Hematopoietic multipotent progenitor cell treated with erythropoietin and hydrocortisone succinate and interleukin-3 and kit ligand, for 6 days (in vitro differentiated cells): ENCODE measurements around the gene EFCAB11.
A peak's percentile ranks its signal among the peaks of the same experiment; 100 is the strongest.

Experiments
- DNase-seq: peaks from one replicate; pipeline ENCODE4 v3.0.0-alpha.2; 2015

Gene EFCAB11, protein sequence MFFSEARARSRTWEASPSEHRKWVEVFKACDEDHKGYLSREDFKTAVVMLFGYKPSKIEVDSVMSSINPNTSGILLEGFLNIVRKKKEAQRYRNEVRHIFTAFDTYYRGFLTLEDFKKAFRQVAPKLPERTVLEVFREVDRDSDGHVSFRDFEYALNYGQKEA

DNA sequence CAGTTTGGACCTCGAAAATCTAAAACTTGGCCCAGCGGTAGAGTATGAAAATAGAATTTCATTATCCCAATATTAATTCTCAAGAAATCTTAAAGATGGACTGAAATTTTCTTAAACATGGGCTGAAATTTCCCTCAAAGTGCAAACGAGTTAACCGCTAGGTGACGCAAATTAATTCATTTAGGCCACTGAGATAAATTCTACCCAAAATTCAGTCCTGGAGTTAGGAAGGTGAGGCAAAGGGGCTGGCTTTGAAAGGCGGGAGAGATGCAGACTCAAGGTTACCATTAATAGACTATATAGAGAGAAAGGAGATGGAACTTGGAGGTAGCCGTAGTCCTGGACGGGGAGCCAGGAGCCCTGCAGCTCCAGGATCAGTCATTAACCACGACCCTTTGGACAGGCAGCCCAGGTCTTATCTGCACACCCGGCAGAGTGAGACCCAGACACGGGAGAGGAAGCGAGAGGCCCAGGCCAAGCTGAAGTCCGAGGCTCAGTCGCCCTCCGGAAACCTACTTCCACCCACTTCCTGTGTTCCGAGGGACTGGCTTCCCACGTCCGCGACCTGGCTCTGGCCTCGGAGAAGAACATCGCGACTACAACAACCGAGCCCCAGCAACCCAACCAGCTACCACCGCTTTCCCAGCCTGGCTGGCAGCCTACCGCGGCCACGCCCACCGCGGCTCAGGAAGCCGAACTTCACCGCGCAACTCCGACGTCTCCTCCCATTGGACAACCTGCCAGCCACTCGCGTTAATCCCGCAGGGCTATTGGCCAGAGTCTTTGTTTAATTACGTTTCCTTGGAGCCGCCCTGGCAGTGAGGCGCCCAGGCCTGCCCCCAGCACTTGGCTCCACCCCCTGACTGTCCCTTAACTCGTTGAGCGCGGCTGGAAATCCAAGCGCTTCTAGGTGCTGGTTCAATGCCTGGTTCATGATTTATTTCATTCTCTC lies at the start of gene EFCAB11:
Gene EFCAB11, minus strand, starts transcription at position 661 of the 952 bp plus-strand sequence. Its CDS starts 70 bp downstream, at position 591.
- DNase-seq = peak; percentile 99

DNA sequence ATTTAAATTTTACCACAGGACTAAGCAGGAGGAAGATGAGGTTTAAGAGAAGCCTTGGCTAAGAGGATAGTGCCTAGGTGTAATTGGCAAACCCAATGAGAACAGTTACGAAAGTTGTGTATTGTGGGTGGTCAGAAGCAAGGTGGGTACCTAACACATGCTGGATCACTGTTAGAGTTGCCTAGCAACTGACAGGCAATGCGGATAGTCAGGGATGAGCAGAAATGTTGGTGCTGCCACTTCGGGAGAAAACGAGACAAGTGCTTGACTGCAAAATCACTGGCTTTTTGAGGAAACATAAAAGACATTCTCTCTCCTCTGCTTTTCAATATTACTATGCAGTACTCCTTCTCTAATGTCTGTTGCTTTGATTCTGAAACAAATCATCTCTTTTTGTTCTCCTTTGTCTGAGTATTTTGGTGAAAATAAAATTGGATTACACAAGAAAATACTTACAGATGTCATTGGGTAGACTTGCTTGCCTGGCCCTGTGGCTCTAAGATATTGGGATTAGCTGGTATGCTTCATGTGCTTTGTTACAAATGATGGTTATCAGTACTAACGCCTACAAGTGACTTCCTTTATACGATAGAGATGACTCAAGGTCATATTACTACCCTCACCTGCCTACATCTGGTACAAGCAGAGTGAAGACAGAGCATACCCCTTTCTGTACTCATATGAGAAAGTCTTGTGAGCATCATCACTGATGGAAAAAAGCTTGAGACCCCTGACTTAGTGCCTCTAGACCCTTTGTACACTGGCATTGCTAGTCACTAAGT lies 49.2 kb upstream of the EFCAB11 start:
- peak; percentile 3 for DNase-seq

DNA sequence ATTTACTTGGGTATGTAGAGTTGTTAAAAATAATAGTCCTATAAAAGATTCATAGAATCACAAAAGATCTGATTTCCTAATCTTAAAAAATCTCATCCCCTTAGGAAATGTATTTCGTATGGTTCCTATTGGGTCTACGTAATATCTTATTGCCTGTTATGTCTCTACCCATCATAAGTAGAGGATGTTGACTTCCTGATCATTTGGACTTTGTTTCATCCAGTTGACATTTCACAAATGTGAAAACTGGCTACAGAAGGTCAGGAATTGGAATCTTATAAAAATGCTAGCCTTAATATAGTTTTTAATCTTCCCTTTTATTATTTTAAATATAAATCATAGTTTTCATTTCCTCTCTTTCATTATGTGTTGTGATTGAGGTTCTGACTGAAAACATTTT lies 46.4 kb upstream of the EFCAB11 start:
- DNase-seq = no peak

DNA sequence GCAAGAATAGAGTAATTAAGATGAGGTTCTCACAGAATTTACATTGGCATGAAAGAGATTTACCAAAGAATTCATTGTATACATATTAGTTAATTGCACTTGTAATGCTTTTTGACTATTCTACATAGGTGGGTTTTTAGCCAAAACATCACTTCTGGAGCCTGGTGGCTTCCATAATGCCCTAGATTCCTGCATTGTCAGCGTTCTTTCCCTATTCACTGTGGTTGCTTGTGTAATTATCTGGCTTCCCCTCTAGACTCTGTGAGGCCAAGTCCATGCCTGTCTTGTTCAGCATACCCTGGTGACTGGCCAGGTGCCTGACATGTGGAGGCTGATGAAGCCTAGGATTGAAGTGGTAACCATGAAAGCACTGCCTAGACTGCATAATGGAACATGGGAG lies 42.4 kb upstream of the EFCAB11 start:
- no peak for DNase-seq

DNA sequence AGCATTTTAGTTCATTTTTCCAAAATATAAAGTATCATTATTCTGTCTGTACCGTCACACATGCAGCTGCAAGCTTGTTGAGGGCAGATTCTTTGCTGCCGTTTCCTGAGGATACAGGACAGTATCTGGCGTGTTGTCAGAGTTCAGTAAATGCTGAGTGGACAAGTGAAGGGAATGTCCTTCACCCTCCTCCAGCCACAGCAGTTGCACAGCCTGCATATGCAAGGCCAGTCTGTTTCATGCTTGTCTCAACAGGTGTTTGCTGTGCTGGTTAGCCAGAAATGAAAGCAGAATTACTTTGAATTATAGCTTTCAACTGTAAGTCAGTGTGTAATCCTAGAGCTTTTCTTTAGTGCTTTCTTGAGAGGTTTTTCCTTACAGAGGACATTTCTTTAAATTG lies 37.7 kb upstream of the EFCAB11 start:
- no peak for DNase-seq

DNA sequence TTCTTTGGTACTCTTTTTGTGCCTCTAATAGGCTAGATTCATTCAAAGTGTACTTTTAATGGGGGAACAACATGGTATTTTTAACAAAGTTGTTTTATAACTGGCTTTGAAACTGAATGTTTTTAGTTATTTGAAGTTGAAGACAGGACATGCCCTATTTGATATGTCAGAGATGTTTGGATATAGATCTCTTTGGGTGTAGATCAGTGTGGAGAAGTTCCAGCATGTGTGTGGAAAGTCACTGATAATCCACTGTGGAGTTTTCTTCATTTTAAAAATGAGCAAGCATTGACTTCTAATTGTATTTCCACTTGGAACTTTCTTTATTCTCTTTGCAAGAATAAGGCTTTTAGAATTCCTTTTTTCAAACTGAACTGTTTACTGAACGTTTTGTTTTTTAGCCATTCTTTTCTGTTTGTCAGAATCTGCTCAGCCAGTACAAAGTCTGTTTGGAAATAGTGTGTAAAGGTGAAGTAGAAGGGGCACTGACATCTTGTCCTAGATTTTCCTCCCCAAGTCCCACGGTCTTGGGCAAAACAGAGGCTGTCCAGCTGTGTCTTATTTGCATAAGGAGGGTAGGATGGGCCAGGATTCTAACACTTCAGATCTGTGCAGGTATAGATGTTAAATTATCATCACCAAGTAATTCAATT lies 36.2 kb upstream of the EFCAB11 start:
- DNase-seq = no peak

DNA sequence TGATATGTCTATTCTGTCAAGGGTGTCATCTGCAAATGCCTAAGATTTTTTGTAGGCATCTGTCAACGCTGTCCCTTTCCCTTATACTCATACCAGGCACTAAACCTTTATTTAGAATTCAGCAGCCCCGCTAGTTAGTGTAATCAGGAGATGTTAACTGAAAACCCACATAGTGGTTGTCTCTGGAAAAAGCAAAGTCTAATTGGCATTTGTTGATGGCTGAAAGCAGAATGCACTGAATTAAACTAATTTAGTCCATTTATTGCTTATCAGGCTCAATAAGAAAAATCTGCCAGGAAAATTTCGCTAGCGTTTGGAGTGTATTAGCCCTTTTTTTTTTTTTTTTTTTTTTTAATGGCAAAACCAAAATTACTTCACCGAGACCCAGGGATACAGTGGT lies 35.7 kb upstream of the EFCAB11 start:
- no peak for DNase-seq

DNA sequence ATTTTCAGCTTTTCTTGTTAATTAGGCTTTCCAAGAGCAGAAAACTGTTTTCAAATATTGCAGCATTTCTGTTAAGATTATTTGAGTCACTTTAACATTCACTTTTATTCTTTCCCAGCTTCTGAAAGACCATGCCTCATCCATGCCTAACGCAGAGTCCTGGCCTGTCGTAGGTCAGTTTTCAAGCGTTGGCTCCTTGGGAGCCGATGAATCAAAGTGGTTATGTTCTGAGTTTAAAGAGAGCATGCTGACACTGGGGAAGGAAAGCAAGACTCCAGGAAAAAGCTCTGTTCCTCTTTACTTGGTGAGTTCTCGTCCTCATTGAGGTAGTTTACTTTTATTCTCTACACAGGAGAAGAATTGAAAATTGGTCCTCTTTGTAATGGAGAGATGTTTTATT lies 34.3 kb upstream of the EFCAB11 start:
- no peak for DNase-seq

DNA sequence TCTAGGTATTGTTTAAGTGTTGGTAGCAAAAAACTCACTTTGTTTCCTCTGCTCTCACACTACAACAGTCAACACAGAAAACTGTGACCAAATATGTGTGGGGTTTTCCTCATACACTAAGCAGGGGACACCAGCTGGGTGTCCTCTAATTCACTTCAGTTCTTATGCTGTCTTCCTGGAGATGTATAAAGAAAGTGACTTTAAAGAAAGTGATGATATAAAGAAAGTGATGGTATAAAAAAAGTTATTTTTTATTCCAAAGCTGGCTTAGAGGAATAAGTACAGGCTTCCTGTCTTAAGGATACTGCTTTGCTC lies 32.6 kb upstream of the EFCAB11 start:
- no peak for DNase-seq

DNA sequence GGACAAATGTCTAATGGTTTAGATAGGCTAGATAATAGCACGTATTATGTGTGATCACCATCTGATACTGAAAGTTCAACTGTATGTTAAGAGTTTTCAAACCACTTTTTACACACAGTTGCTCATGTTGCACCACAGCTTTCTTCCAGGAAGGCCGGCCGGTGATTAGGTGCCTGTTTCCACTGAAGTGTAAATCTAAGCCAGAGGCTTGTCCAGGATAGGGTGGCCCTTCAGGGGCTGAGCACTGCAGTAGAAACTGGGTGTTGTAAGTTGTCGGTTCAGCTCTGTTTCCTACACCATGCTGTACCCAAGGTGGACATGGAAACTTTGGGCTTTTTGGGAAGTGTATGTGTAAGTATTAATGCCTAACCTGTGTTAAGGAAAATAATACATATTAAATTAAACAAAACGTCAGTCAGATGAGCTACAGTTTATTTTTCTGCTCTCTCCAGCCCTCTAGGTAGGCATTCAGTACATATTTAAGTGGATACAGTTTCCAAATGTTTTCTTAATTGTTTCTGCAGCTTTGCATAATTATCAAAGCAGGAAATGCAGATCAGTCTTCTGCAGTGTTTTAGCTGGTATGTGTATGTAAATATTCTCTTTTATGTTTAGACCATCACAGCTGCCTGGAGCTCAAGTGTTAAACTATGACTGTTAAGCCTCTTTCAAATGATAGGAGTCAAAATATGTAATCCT lies 32.1 kb upstream of the EFCAB11 start:
- DNase-seq = no peak

DNA sequence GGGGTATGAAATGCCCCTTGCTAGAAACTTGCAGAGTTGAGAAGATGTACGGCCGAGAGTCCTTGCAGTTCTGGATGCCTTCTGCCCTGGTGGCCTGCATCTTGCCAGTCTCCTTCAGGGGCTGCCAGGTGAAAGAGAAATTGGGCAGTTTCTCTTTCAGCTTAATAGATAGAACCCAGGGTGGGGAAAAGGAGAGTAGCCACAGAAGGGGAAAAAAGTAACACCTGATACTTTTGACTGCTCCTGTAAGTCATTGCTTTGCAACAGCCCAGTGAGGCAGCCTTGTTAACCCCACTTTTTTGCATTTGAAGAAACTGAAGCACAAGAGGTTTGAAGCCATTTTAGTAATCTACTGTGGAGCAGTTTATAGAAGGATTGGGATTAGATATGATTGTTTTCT lies 28.8 kb upstream of the EFCAB11 start:
- DNase-seq = no peak

DNA sequence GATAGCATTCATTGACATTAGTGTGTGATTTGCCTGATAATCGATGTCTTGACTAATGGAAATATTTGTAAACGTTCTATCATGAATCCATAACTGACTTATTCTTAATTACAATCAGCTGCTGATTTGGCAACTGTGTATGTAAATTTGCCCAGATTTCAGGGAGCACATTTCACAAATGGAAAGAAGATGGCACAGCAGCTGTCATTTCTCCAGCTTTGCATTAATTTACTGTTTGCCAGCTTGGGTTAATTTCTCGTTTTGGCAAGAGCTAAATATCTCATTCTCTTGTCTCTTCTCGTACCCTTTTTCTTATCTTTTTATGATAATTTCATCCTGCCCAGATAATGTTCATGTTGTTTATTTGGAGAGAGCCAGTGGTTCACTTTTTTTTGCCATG lies 24.1 kb upstream of the EFCAB11 start:
- no peak for DNase-seq

DNA sequence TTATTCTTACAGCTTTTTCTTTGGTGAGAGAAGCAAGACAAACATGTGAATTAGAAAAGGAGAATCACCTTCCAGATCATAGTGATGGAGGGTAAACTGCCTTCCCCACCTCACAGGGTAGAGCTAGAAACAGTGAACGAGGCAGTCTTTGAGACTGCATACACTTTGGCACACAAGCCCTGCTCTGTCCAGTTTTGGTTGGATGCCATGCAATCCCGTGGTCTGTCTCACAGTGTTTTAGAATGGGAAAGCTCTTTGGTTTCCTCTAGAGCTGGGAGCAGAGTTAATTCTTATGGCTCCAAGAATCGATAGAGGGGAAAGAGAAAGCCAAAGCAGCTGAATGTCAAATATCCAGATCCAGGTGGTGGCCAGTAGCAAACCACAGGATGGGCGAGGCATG lies 23.1 kb upstream of the EFCAB11 start:
- no peak for DNase-seq

DNA sequence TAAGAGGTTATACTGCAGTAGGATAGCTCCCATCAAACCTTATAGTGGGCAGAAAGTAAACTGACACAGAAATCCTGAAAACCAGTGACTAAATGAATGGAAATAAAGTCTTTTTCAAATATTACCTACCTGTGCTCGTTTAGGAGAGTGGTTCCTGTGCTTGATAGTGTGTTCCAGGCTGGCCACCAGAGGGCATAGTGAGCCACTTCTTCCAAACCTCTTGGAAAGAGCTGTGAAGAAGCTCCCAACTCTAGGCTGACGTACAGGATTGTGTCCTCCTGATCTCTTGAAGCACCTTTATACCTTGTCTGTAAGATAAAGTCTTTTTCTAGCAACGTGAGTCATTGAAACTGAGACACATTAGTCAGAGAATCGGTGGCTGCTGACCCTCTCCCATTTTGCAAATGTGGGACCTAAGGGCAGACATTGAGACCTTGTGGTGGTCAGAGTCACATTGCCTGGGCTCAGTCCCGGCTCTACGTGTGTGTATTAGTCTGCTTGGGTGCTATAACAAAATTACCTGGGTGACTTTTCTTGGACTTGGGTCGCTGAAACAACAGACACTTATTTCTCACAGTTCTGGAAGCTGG lies 18.8 kb upstream of the EFCAB11 start:
- peak; percentile 87 for DNase-seq

DNA sequence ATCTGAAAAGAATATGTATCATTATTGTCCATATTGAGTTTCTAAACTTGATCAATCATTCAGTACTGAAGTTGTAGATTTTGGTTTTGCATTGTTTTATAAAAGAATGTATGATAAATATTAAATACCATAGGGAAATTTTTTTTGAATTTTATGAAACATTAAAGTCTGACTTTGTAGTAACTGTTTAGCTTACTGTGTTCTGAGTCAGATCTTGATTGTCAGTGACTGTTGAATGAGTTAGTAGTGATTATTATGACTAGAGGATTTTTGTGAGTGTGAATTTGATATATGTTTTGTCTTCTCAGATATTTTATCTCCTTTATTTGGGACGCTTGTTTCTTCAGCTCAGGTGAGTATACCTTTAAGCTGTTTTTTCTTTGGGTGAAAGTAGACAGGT lies 11.3 kb upstream of the EFCAB11 start:
- DNase-seq = no peak

DNA sequence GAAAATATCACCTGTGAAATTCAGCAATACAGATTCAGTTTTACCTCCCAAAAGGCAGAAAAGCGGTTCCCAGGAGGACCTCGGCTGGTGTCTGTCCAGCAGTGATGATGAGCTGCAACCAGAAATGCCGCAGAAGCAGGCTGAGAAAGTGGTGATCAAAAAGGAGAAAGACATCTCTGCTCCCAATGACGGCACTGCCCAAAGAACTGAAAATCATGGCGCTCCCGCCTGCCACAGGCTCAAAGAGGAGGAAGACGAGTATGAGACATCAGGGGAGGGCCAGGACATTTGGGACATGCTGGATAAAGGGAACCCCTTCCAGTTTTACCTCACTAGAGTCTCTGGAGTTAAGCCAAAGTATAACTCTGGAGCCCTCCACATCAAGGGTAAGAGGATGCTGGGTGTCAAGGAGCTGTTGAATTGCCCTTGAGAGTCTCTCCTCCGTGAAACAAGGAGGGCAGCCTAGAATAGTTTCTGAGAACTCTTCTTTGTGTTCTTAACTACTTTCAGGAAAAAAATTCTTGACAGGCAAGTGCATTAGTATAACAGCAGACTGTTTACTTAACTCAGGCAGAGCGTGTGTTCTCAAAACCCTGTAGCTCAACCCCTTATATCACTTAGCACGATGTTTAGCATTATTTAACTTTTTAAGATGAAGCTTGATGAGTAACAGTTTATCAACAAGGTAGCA lies 8.9 kb upstream of the EFCAB11 start:
- DNase-seq = no peak

DNA sequence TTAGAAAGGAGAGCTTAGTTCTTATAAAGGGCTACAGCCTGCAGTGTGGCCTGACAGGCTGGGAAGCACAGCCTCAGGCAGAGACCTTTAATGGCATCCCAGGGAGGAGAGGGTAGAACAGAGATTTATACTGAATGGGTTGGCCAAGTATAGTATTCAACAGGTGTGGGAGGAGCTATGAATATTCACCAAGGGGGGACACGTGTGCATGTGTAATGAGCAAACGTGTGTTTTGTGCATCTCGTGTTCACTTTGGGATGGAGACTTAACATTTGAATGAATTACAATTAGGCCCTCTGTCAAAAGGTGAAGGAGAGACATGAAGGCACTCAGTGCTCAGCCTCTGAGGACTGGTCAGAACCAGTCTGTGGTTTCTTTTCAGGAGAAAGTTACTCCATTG lies 6.4 kb upstream of the EFCAB11 start:
- DNase-seq = no peak

DNA sequence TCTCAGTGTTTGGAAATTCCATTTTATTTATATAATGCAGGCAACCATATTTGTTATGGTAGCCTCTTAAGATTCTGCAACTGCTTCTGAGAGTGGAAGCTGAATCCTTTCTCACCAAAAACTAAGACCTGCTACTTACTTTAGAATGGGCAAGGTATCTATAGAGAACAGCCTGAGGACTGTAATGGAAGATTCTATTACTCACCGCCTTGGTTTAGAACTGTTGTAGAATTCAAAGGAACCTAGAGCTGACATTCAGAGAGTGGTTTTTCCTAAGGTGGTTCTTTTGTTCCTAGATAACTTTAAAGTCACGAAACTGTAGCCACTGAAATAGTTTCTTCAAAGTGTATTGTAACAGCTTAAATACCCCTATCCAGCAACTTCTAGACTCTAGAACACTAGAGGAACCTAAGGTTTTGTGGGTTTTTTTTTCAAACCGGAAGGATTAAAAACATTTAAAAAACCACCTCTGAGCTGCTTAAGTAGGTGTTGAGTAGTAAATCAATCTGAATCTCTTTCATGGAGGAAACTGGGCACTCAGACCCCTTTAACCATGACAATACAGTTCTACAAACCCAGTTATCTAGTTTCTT lies 5.4 kb upstream of the EFCAB11 start:
- DNase-seq = no peak

DNA sequence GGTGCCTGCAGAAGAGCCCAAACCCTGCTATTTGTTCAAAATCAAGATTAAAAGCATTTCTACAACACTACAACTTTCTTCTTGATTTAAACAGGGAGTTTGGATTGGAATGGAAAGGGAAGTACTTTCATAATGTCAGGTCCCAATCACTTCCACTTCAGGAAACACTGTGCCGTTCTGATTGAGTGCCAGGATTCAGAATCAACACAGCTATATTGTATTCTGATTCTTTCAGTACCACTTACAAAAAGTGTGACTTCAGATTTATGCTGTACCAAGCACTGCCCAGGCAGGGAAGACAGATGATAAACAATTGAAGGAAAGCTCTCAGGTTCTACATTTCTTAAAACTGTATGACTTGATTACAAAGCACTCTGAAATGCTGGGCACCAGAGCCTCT lies 4.4 kb upstream of the EFCAB11 start:
- DNase-seq = no peak

DNA sequence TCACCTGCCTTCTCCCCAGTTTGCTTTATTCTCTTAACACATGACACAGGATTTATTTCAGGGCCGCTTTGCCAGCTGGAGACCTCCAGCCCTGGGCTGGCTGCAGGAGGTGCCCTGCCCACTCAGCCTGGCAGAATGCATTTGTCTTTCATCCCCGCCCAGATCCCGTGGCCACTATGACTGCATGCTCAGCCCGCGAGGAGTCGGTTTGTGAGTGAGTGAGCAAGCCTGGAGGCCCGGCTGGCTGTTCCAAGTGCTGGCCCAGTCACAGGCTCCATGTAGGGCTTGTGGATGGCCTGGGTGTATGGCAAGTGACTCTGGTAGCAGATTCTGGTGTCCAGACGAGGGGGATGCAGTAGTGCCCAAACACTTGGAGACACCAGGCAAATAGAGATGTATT lies 3.3 kb upstream of the EFCAB11 start:
- DNase-seq = peak; percentile 27

DNA sequence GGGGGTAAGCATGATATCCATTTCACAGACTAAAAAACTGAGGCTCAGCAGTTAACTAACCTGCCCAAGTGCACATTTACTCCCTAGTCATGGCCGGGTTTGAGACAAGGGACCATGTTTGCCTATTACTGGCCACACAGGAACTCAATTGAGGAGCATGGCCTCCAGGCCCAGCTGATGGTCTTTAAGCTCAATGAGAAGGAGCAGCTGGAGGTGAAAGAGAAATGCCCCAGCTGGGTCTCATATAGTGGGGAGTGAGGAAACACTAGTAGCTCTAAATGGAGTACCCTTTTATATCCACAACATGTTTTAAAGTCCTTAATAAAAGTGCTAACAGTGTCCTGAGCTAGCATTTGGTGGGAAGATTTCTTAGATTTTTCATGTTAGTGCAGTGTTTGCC lies 2.8 kb upstream of the EFCAB11 start:
- no peak for DNase-seq
